MCF 10A (cell line): Measurements from ENCODE around the gene CALR3. TPM values are rescaled to one million over a fixed set of nuclear protein-coding genes. Genes with fewer than 3 reads are reported as not detected.
"Not testable (repeated sequence)": the region's sequence is repeated elsewhere in the genome, so short reads cannot be mapped to it uniquely, and the experiment has no call there.

Experiments
- BruUV-seq: library from RNA; stranded (reverse); fragments of 400-500 nt; replicated peaks from 2 replicates; lab custom pipeline; 2021; lab: Mats Ljungman, UMichigan
- CTCF ChIA-PET: fragments of 300-600 bp; sonication (Branson Sonifier 250); formaldehyde crosslinking; extraction: SDS; loops from one replicate; lab custom pipeline; 2021; ENCODE audit warnings: antibody characterized with exemption, inconsistent platforms; lab: Yijun Ruan, JAX
- POLR2A ChIA-PET: fragments of 300-600, 350-650 bp; sonication (Branson Sonifier 250); formaldehyde crosslinking; extraction: SDS; loops from one replicate; lab custom pipeline; 2020; ENCODE audit warnings: antibody characterized with exemption, inconsistent platforms; lab: Yijun Ruan, JAX
- DNase-seq: peaks from one replicate; pipeline ENCODE4 v3.0.0-alpha.2; 2018; ENCODE audit not compliant: unreplicated experiment
- H3K27ac Mint-ChIP-seq: one replicate; pipeline ENCODE4 v1.8.0; 2022; ENCODE audit warnings: mild to moderate bottlenecking, low read depth, mixed read lengths; ENCODE audit not compliant: unreplicated experiment
- H3K27me3 Mint-ChIP-seq: one replicate; pipeline ENCODE4 v1.8.0; 2022; ENCODE audit warnings: mixed read lengths; ENCODE audit not compliant: insufficient read depth, unreplicated experiment
- H3K36me3 Mint-ChIP-seq: one replicate; pipeline ENCODE4 v1.8.0; 2022; ENCODE audit warnings: mild to moderate bottlenecking, moderate library complexity, mixed read lengths; ENCODE audit not compliant: insufficient read depth, unreplicated experiment
- H3K4me1 Mint-ChIP-seq: one replicate; pipeline ENCODE4 v1.8.0; 2022; ENCODE audit warnings: mixed read lengths; ENCODE audit not compliant: insufficient read depth, unreplicated experiment
- H3K4me3 Mint-ChIP-seq: one replicate; pipeline ENCODE4 v1.8.0; 2022; ENCODE audit warnings: mild to moderate bottlenecking, moderate library complexity, mixed read lengths; ENCODE audit not compliant: unreplicated experiment
- H3K9me3 Mint-ChIP-seq: one replicate; pipeline ENCODE4 v1.8.0; 2022; ENCODE audit warnings: mixed read lengths; ENCODE audit not compliant: unreplicated experiment
- CTCF ChIP-seq: fragments of 200-600 bp; IDR thresholded peaks from one replicate; pipeline ENCODE4 v1.8.0; 2022; ENCODE audit warnings: antibody characterized with exemption, mild to moderate bottlenecking; ENCODE audit not compliant: unreplicated experiment
- intact Hi-C: fragments of 100-400 bp; cut with micrococcal nuclease; formaldehyde crosslinking; loops from 2 replicates; pipeline ENCODE4 v1.14.1; 2022
- total RNA-seq: library from RNA; stranded (reverse); gene quantifications from 2 replicates; pipeline ENCODE4 v1.2.3, GENCODE V29; 2022

The CALR3 gene
- total RNA-seq, 1 experiment from 2014 or later, result not detected

GRCh38 chr19:16472992-16473391 lies 23.0 kb downstream of the CALR3 start:
- ChIA-PET POLR2A (interaction anchor here (1.8 kb wide), 1 partner anchor 14 kb away, joined by 4 read pairs; no protein-coding TSS in a partner anchor), CTCF (no interaction called here)
- peaks cover 5% of the 10 kb centered on the region for H3K36me3 Mint-ChIP-seq
- H3K27ac Mint-ChIP-seq, result no peak overlapping the region
- TF ChIP-seq CTCF, result no peak
- intact Hi-C loops, result no loop called here
- no peak overlapping the region for H3K4me3 Mint-ChIP-seq
- BruUV-seq, result no TSS peak
- DNase-seq, result no peak
- no peaks in the 10 kb centered on the region for H3K27me3 Mint-ChIP-seq
- H3K9me3 Mint-ChIP-seq, result no peaks in the 10 kb centered on the region
- H3K4me1 Mint-ChIP-seq, result peaks cover 11% of the 10 kb centered on the region

- H3K27me3 Mint-ChIP-seq, intact Hi-C loops, BruUV-seq, H3K36me3 Mint-ChIP-seq, H3K9me3 Mint-ChIP-seq, CTCF ChIA-PET, DNase-seq: not testable (repeated sequence)
- Mint-ChIP-seq H3K4me1 (peaks cover 11% of the 10 kb centered on the region), H3K27ac (peak overlapping the region; percentile 75), H3K4me3 (peak overlapping the region; percentile 80)
- POLR2A ChIA-PET, result interaction anchor here (1.8 kb wide), 1 partner anchor 15 kb away, joined by 4 read pairs; no protein-coding TSS in a partner anchor
Observed at GRCh38 chr19:16472559-16472899, 23.4 kb downstream of the CALR3 start.

GRCh38 chr19:16470911-16471811 lies 24.8 kb downstream of the CALR3 start:
- peak overlapping the region; percentile 8 for H3K27ac Mint-ChIP-seq
- TF ChIP-seq CTCF, result no peak
- CTCF ChIA-PET, result interaction anchor here (0.7 kb wide), 1 partner anchor 424 kb away, joined by 4 read pairs; no protein-coding TSS in a partner anchor
- peaks cover 11% of the 10 kb centered on the region for H3K4me1 Mint-ChIP-seq
- H3K9me3 Mint-ChIP-seq, result no peaks in the 10 kb centered on the region
- DNase-seq, result peak; percentile 54
- intact Hi-C loops, result no loop called here
- H3K4me3 Mint-ChIP-seq, result peak overlapping the region; percentile 80
- H3K27me3 Mint-ChIP-seq, result no peaks in the 10 kb centered on the region
- POLR2A ChIA-PET, result interaction anchor here (0.5 to 1.8 kb wide), 11 partner anchors 9 to 699 kb away, joined by 3 to 10 read pairs (median 3); partner anchors contain the start of genes C19orf44 and CALR3
- peaks cover 17% of the 10 kb centered on the region for H3K36me3 Mint-ChIP-seq
- TSS peak; percentile 39 for BruUV-seq

- no peak for TF ChIP-seq CTCF
- intact Hi-C loops, result no loop called here
- Mint-ChIP-seq H3K27ac (peak overlapping the region; percentile 8), H3K4me3 (peak overlapping the region; percentile 80), H3K9me3 (no peaks in the 10 kb centered on the region), H3K36me3 (peaks cover 17% of the 10 kb centered on the region), H3K4me1 (peaks cover 11% of the 10 kb centered on the region), H3K27me3 (no peaks in the 10 kb centered on the region)
- DNase-seq, result no peak
- ChIA-PET CTCF (interaction anchor here (0.6 kb wide), 1 partner anchor 26 kb away, joined by 3 read pairs; the partner anchor contains the start of genes C19orf44 and CALR3), POLR2A (interaction anchor here (0.5 to 1.8 kb wide), 10 partner anchors 8 to 700 kb away, joined by 3 to 10 read pairs (median 3); partner anchors contain the start of genes C19orf44 and CALR3)
- BruUV-seq, result no TSS peak
Observed at GRCh38 chr19:16470541-16470910, 25.4 kb downstream of the CALR3 start.
